ENCODE measurements around the gene PEX11G. TPM values are rescaled to one million over a fixed set of nuclear protein-coding genes. Genes with fewer than 3 reads are reported as not detected.

The PEX11G gene
- total RNA-seq, 2 experiments from 2014 or later = 0.51 to 1.1 TPM

DNA sequence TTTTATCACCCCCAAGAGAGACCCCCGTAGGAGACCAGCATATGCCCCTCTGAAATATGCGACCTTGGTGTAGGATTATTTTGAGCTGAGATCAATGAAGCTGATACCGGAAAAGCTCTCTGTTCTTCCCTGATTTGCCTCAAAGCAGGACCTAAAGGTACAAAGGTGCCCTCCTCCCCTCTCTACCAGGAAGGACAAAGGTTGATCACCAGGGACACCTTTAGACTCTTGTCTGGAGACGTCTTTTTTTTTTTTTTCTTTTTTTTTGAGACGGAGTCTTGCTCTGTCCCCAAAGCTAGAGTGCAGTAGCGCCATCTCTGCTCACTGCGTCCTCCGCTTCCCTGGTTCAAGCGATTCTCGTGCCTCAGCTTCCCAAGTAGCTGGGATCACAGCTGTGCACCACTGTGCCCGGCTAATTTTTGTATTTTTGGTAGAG, 792 bp upstream of the PEX11G start:
- H3K4me1 Mint-ChIP-seq = peaks cover 20% of the 10 kb centered on the region
- POLR2A ChIA-PET = no interaction called here
- H3K36me3 Mint-ChIP-seq (ENCODE audit: low read depth) = no peaks in the 10 kb centered on the region
- CTCF ChIA-PET = no interaction called here
- H3K4me3 Mint-ChIP-seq = peak overlapping the region; percentile 73
- intact Hi-C loops (cut with DNase I, micrococcal nuclease) = loop anchor here in 1 of 2 experiments (1.0 to 2.0 kb wide), 6 partner anchors 17 to 391 kb away; partner anchors contain the start of genes MCOLN1 and PNPLA6
- no peak overlapping the region for H3K27ac Mint-ChIP-seq
- no peaks in the 10 kb centered on the region for H3K9me3 Mint-ChIP-seq (ENCODE audit: low read depth)
- ATAC-seq = no peak
- H3K27me3 Mint-ChIP-seq = no peaks in the 10 kb centered on the region
- DNase-seq = no peak

DNA sequence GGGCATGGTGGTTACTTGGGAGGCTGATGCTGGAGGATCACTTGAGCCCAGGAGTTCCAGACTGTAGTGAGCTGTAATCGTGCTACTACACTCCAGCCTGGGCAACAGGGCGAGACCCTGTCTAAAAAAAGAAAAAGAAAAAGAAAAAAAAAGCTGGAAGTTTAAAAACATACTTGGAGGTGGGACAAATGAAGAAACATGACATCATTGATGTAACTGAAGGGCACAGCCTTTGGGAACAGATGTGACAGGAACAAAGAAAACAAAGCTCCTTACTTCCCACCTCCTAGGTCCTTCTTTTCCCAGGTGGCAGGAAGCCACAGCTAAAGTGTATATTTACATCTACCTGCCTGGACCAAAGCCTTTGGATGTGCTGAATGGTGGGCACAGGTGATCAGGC, 1.9 kb downstream of the PEX11G start:
- no peak overlapping the region for H3K27ac Mint-ChIP-seq
- ChIA-PET CTCF (interaction anchor here (0.7 kb wide), 1 partner anchor 349 kb away, joined by 3 read pairs; no protein-coding TSS in a partner anchor), POLR2A (no interaction called here)
- DNase-seq = no peak
- intact Hi-C loops (cut with DNase I, micrococcal nuclease) = no loop called here
- H3K9me3 Mint-ChIP-seq (ENCODE audit: low read depth) = no peaks in the 10 kb centered on the region
- H3K27me3 Mint-ChIP-seq = no peaks in the 10 kb centered on the region
- H3K36me3 Mint-ChIP-seq (ENCODE audit: low read depth) = no peaks in the 10 kb centered on the region
- ATAC-seq = no peak
- no peak overlapping the region for H3K4me3 Mint-ChIP-seq
- peaks cover 17% of the 10 kb centered on the region for H3K4me1 Mint-ChIP-seq

DNA sequence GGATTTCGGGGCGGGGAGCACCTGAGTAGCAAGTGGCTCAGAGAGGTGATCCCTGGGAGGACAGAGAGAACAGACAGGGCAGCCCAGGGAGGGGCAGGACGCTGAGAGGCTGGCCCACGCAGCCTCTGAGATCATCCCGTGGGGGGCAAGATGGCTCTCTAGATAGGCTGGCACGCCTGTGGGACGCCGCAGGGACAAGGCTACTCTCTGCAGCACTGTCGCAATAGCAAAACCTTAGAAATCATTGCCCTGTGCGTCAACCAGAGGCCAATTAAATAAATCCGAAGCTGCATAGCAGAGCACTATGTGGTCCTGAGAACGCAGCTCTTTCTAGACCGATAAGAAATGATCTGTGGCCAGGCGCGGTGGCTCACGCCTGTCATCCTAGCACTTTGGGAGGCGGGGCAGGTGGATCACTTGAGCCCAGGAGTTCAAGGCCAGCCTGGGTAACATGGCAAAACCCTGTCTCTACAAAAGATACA, 5.1 kb downstream of the PEX11G start:
- ChIA-PET POLR2A (interaction anchor here (0.5 to 0.7 kb wide), 2 partner anchors 15 to 25 kb away, joined by 3 read pairs; no protein-coding TSS in a partner anchor), CTCF (interaction anchor here (0.8 kb wide), 1 partner anchor 117 kb away, joined by 3 read pairs; no protein-coding TSS in a partner anchor)
- H3K9me3 Mint-ChIP-seq (ENCODE audit: low read depth) = no peaks in the 10 kb centered on the region
- DNase-seq = no peak
- intact Hi-C loops (cut with DNase I, micrococcal nuclease) = no loop called here
- H3K27ac Mint-ChIP-seq = no peak overlapping the region
- H3K27me3 Mint-ChIP-seq = no peaks in the 10 kb centered on the region
- no peaks in the 10 kb centered on the region for H3K36me3 Mint-ChIP-seq (ENCODE audit: low read depth)
- no peak overlapping the region for H3K4me3 Mint-ChIP-seq
- H3K4me1 Mint-ChIP-seq = peaks cover 7% of the 10 kb centered on the region
- ATAC-seq = no peak

DNA sequence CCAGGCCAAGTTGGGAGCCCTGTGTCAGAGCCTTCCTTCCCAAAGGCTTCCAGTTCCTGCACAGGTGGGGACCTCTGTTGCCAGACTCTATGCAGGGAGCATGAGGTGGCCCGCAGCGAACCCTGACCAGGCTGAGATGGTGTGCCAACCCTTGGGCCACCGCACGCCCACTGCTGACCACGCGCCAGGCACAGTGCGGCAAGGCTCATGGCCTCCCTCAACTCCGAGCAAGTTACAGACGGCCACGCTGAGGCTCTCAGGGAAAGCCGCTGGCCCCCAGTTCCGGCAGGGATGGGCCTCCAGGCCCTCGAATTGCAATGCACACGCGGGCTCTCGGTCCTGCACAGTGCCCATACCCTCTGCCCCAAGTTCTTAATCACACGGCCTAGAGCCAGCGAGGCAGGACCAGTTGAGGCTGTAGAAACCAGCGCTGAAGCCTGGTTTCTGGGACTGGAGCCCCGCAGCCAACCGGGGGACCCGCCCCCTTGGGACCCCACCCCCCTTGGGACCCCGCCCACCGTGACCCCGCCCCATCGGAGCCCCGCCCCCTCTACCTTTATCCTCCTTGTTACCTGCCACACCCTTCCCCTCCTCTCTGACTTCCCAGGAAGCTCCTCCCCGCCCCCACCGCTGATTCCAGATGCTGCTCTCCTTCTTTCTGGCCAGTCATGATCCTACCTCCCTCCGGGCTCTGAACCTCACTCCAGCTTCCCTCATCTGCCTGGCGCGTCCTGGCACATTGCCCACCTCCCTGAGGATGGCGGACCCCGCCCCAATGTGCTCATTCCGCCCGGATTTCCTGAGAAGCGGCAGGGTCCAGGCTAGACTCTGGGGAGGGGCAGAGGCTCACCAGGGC, 6.0 kb downstream of the PEX11G start:
- POLR2A ChIA-PET = no interaction called here
- no peak for ATAC-seq
- CTCF ChIA-PET = no interaction called here
- no peaks in the 10 kb centered on the region for H3K27me3 Mint-ChIP-seq
- peaks cover 7% of the 10 kb centered on the region for H3K4me1 Mint-ChIP-seq
- no peak overlapping the region for H3K27ac Mint-ChIP-seq
- no peaks in the 10 kb centered on the region for H3K9me3 Mint-ChIP-seq (ENCODE audit: low read depth)
- intact Hi-C loops (cut with DNase I, micrococcal nuclease) = no loop called here
- H3K36me3 Mint-ChIP-seq (ENCODE audit: low read depth) = no peaks in the 10 kb centered on the region
- DNase-seq = peak; percentile 29
- no peak overlapping the region for H3K4me3 Mint-ChIP-seq

DNA sequence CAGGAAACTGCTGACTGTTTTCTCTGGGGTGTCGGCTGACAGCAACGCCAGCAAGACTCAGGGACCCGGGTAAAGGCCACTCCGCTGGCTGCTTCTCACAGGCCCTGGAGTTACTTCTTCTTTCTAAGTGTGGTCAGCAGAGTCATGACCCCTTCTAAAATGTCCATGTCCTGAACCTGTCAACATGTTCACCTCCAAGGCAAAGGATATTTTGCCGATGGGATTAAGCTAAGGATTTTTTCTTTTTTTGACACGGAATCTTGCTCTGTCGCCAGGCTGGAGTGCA, 7.9 kb downstream of the PEX11G start:
- DNase-seq (no peak), ATAC-seq (no peak)
- no peaks in the 10 kb centered on the region for H3K36me3 Mint-ChIP-seq (ENCODE audit: low read depth)
- H3K4me1 Mint-ChIP-seq = peaks cover 7% of the 10 kb centered on the region
- H3K27me3 Mint-ChIP-seq = no peaks in the 10 kb centered on the region
- intact Hi-C loops (cut with DNase I, micrococcal nuclease) = no loop called here
- no peaks in the 10 kb centered on the region for H3K9me3 Mint-ChIP-seq (ENCODE audit: low read depth)
- CTCF ChIA-PET = interaction anchor here (0.6 kb wide), 1 partner anchor 123 kb away, joined by 3 read pairs; no protein-coding TSS in a partner anchor
- no peak overlapping the region for H3K27ac Mint-ChIP-seq
- no peak overlapping the region for H3K4me3 Mint-ChIP-seq
- POLR2A ChIA-PET = no interaction called here

DNA sequence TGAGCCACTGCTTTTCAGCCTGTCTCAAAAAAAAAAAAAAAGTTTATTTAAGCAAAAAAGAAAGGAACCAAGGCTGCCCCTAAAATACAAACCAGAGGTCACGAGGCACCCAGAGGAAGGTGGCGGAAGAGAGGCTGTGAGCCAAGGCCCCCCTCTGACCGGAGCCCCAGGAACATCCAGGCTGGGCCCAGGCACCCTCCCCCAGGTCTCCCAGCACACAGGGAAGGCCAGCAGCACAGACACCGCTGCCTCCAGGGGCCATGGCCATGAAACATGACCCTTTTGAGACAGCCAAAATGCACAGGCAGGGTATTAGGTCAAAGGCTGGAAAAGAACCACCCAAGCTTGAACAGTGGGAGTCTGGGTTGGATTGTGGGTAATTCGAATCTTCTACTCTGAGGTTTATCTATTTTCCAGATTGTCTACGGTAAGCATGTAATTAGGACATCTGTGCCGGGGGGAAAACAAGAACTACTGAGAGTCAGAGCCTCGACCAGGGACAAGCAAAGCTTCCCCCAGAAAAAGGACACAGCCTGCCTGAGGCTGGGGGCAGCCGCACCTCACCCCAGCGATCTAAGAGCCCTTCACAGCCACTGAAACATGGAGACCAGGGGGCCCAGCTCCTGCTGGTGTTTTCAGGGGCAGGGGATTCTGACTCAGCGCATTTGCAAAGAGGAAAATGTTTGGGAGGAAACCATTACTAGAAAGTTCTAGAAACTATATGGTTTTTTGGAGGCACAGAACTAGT, 8.4 kb downstream of the PEX11G start:
- no peak for ATAC-seq
- intact Hi-C loops (cut with DNase I, micrococcal nuclease) = no loop called here
- ChIA-PET POLR2A (no interaction called here), CTCF (no interaction called here)
- Mint-ChIP-seq H3K9me3 (ENCODE audit: low read depth) (no peaks in the 10 kb centered on the region), H3K36me3 (ENCODE audit: low read depth) (no peaks in the 10 kb centered on the region), H3K4me1 (peaks cover 7% of the 10 kb centered on the region), H3K4me3 (no peak overlapping the region), H3K27ac (no peak overlapping the region), H3K27me3 (no peaks in the 10 kb centered on the region)
- no peak for DNase-seq

DNA sequence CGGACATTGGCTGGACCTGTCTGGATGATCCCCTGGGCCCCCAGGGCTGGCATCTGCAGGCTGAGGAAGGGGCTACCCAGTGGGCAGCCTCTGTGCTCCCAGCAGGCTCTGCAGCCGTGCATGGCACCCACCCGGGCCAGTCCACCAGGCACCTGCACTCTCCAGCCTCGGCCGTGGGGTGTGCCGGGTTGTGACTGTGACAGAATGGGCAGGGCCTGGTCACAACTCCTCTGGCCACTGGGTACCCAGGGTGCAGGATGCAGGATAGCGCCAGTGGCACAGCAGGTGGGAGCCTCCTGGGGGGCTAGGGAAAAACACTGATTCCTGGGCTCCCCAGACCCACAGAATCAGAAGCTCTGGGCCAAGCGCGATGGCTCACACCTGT, 10.0 kb downstream of the PEX11G start:
- ChIA-PET CTCF (no interaction called here), POLR2A (no interaction called here)
- Mint-ChIP-seq H3K9me3 (ENCODE audit: low read depth) (no peaks in the 10 kb centered on the region), H3K27me3 (no peaks in the 10 kb centered on the region), H3K4me3 (no peak overlapping the region), H3K36me3 (ENCODE audit: low read depth) (no peaks in the 10 kb centered on the region), H3K27ac (no peak overlapping the region), H3K4me1 (peaks cover 7% of the 10 kb centered on the region)
- no peak for DNase-seq
- no peak for ATAC-seq
- intact Hi-C loops (cut with DNase I, micrococcal nuclease) = no loop called here

DNA sequence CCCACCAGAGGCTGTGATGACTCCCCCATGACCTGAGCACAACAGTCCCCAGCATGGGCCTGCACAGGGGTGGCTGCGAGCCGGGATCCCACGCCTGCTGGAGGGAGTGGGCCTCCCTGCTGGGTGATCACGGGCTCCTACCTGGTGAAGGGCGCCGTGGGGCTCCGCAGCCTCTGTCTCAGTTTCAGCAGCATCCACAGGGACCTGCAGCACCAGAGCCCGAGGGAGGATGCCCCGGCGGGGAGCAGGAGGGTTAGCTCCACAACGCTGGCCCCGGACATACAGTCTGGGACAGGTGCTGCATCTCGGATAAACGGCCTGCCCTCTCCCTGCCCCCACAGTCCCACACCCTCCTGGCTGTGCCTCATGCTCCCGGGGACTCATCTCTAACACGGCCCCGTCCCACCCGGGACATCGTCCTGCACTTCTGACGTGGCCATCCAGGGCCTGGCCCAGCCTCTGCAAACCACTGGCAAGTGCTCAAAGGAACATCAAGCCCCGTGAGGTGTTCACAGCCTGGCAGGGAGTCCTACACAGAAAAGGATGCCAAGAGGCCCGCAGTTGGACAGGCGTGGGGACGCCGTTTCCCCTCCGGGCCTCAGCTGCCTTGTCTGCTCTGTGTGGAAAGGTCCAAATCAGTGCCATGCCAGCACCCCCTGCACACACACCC, 10.5 kb downstream of the PEX11G start:
- Mint-ChIP-seq H3K36me3 (ENCODE audit: low read depth) (no peaks in the 10 kb centered on the region), H3K4me1 (peaks cover 4% of the 10 kb centered on the region), H3K4me3 (no peak overlapping the region), H3K27me3 (no peaks in the 10 kb centered on the region), H3K9me3 (ENCODE audit: low read depth) (no peaks in the 10 kb centered on the region), H3K27ac (no peak overlapping the region)
- ChIA-PET CTCF (no interaction called here), POLR2A (no interaction called here)
- intact Hi-C loops (cut with DNase I, micrococcal nuclease) = no loop called here
- ATAC-seq (no peak), DNase-seq (no peak)

DNA sequence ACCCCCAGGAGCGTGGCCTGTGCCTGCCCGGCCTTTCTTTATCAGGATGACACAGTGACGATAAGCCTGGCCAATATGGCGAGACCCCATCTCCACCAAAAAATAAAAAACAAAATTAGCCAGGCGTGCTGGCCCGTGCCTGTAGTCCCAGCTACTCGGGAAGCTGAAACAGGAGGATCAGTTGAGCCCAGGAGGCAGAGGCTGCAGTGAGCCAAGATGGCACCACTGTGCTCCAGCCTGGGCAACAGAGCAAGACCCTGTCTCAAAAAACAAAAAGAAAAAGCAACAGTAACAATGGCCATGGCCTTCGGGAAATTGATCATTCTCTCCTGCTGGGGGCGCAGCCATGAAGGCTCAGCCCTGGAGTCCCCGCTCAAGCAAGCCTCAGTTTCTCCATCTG, 11.1 kb downstream of the PEX11G start:
- POLR2A ChIA-PET = no interaction called here
- no peak for ATAC-seq

DNA sequence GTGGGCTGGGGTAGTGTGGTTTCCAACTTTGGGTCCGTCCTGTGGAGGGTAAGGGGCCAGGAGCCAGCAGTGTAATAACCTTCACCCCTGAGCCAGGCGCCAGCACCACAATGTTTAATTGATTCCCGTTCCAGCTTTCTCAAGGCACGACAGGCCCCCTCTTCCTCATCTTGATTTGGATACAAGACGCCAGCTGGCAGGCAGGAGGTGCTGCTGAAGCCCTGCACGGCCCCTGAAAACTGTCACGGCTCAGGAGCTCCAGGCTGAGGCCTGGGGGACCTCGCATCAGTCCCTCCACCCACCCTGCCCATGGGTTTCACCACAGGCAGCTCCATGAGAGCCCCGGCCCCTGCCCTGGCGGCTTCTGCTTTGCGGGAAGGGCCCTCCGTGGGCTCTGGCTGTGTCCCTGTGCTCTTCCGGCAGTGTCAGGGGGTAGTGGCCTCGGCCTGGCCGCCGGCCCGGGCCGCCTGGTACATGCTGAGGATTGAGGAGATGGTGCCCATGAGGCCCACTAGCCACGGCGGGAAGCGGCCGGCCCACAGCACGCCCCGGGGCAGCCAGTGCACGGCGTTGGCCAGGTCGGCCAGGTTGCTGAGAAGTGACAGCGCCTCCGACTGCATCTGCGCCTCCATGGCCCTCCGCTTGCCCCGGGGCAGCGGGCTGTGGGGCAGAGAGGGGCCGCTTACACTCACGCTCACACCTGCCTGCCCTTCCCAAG, 11.9 kb downstream of the PEX11G start:
- DNase-seq (no peak), ATAC-seq (no peak)
- Mint-ChIP-seq H3K4me3 (no peak overlapping the region), H3K9me3 (ENCODE audit: low read depth) (no peaks in the 10 kb centered on the region), H3K4me1 (no peaks in the 10 kb centered on the region), H3K27ac (no peak overlapping the region), H3K36me3 (ENCODE audit: low read depth) (peaks cover 2% of the 10 kb centered on the region), H3K27me3 (no peaks in the 10 kb centered on the region)
- intact Hi-C loops (cut with DNase I, micrococcal nuclease) = no loop called here
- ChIA-PET POLR2A (interaction anchor here (0.6 kb wide), 1 partner anchor 84 kb away, joined by 6 read pairs; no protein-coding TSS in a partner anchor), CTCF (no interaction called here)

More for the DNA sequence above, 11.1 kb downstream of the PEX11G start:
- no peaks in the 10 kb centered on the region for H3K27me3 Mint-ChIP-seq
- no peaks in the 10 kb centered on the region for H3K4me1 Mint-ChIP-seq
- no peaks in the 10 kb centered on the region for H3K9me3 Mint-ChIP-seq (ENCODE audit: low read depth)
- H3K4me3 Mint-ChIP-seq = no peak overlapping the region
- no peak overlapping the region for H3K27ac Mint-ChIP-seq
- CTCF ChIA-PET = no interaction called here
- intact Hi-C loops (cut with DNase I, micrococcal nuclease) = no loop called here
- peaks cover 2% of the 10 kb centered on the region for H3K36me3 Mint-ChIP-seq (ENCODE audit: low read depth)
- no peak for DNase-seq

DNA sequence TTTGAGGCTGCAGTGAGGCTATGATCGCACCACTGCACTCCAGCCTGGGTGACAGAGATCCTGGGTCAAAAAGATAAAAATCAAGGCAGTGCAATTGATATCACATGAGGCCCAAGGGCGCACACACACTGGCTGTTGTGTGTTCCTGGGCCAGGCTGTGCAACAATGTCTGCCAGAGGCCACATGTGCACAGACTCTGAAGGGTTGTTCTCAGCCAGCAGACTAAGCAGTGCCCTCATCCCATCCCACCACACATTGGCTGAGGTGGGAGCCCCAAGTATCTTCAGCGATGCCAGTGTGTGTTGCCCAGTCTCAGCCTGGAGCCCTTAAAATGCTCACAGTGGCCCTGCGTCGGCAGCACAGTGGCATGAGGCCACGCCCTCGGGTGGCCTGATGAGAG, 12.6 kb downstream of the PEX11G start:
- peaks cover 2% of the 10 kb centered on the region for H3K36me3 Mint-ChIP-seq (ENCODE audit: low read depth)
- H3K9me3 Mint-ChIP-seq (ENCODE audit: low read depth) = no peaks in the 10 kb centered on the region
- H3K27me3 Mint-ChIP-seq = no peaks in the 10 kb centered on the region
- H3K4me3 Mint-ChIP-seq = no peak overlapping the region
- ChIA-PET CTCF (no interaction called here), POLR2A (interaction anchor here (0.6 kb wide), 1 partner anchor 84 kb away, joined by 6 read pairs; no protein-coding TSS in a partner anchor)
- intact Hi-C loops (cut with DNase I, micrococcal nuclease) = no loop called here
- no peak for ATAC-seq
- H3K27ac Mint-ChIP-seq = no peak overlapping the region
- no peak for DNase-seq
- no peaks in the 10 kb centered on the region for H3K4me1 Mint-ChIP-seq

Measured in activated CD4-positive, alpha-beta T cell treated with anti-CD3 and anti-CD28 coated beads for 36 hours (primary cell).